Fibroblast of lung (primary cell): ENCODE measurements around the gene TADA2A. TPM values are rescaled to one million over a fixed set of nuclear protein-coding genes. Genes with fewer than 3 reads are reported as not detected.

Experiments used
- DNase-seq, 2 donors: peaks; one replicate each; pipeline versions ENCODE4 v3.0.0 to v3.0.0-alpha.2; 2010; ENCODE audit warnings: low read depth in 2 of 2
- H2AFZ ChIP-seq: 2 replicates; pipeline ENCODE4 v1.5.1; 2012; ENCODE audit warnings: low read length, control low read depth, inconsistent platforms
- H3K27ac ChIP-seq: 2 replicates; pipeline ENCODE4 v1.5.1; 2011; ENCODE audit warnings: low read length, control low read depth; ENCODE audit not compliant: insufficient read depth
- H3K27me3 ChIP-seq: 2 replicates; pipeline ENCODE4 v1.5.1; 2011; ENCODE audit warnings: mild to moderate bottlenecking, low read length; ENCODE audit not compliant: control insufficient read depth, insufficient read depth
- H3K36me3 ChIP-seq: 2 replicates; pipeline ENCODE4 v1.5.1; 2011; ENCODE audit warnings: low read length; ENCODE audit not compliant: control insufficient read depth, insufficient read depth
- H3K4me1 ChIP-seq: 2 replicates; pipeline ENCODE4 v1.5.1; 2011; ENCODE audit warnings: low read length; ENCODE audit not compliant: control insufficient read depth, insufficient read depth; ENCODE audit errors: extremely low read depth
- H3K4me2 ChIP-seq: 2 replicates; pipeline ENCODE4 v1.5.1; 2011; ENCODE audit warnings: low read length, control low read depth; ENCODE audit not compliant: insufficient read depth; ENCODE audit errors: extremely low read depth
- H3K4me3 ChIP-seq, 4 experiments: fragments of 200-600 bp in 1 of 4; sonication (generic) in 1 of 4; replicated peaks in 1 of 4; 2 replicates each; pipeline ENCODE4 v1.5.1; 2011 to 2016; ENCODE audit warnings: low read length in 4 of 4, low read depth in 3 of 4, mild to moderate bottlenecking in 3 of 4, control low read depth in 2 of 4, inconsistent platforms in 1 of 4, mixed read lengths in 1 of 4; ENCODE audit not compliant: insufficient read depth in 1 of 4; ENCODE audit errors: control extremely low read depth in 1 of 4
- H3K79me2 ChIP-seq: 2 replicates; pipeline ENCODE4 v1.5.1; 2012; ENCODE audit warnings: mild to moderate bottlenecking, low read length, inconsistent platforms; ENCODE audit not compliant: control insufficient read depth, insufficient read depth
- H3K9ac ChIP-seq: 2 replicates; pipeline ENCODE4 v1.5.1; 2011; ENCODE audit warnings: mild to moderate bottlenecking, low read length, control low read depth; ENCODE audit not compliant: insufficient read depth
- H3K9me3 ChIP-seq: 2 replicates; pipeline ENCODE4 v1.5.1; 2012; ENCODE audit warnings: low read depth, low read length; ENCODE audit not compliant: control insufficient read depth, insufficient read depth
- H4K20me1 ChIP-seq: 2 replicates; pipeline ENCODE4 v1.5.1; 2011; ENCODE audit warnings: low read length; ENCODE audit not compliant: control insufficient read depth, insufficient read depth; ENCODE audit errors: extremely low read depth
- EZH2 ChIP-seq: IDR thresholded peaks from 2 replicates; pipeline ENCODE4 v1.5.1; 2012; ENCODE audit warnings: low read length, control low read depth, mild to moderate bottlenecking; ENCODE audit errors: missing control alignments
- polyA plus RNA-seq, 2 donors: library from polyadenylated mRNA; depleted of rRNA in 1 of 2; stranded (reverse) in 1 of 2; unstranded in 1 of 2; fragments of >200 nt; gene quantifications; 2 replicates each; pipeline ENCODE4 v1.2.1, GENCODE V29; 2011 to 2012; ENCODE audit warnings: missing spikeins in 1 of 2
- total RNA-seq: library from RNA; depleted of rRNA; stranded (reverse); fragments of >200 nt; gene quantifications from 2 replicates; pipeline ENCODE4 v1.2.1, GENCODE V29; 2014
- TF ChIP-seq, protein P1 (sequence below), 2 donors: IDR thresholded peaks in 1 of 2; conservative IDR thresholded peaks in 1 of 2; 1 replicate in 1 of 2; 2 replicates in 1 of 2; pipeline ENCODE4 v1.5.1; 2011 to 2012; ENCODE audit warnings: low read length in 2 of 2, control low read depth in 1 of 2, inconsistent platforms in 1 of 2, low read depth in 1 of 2, mild to moderate bottlenecking in 1 of 2

Gene TADA2A
- total and polyA plus RNA-seq, 2 donors (not counting 1 experiment from before 2014, with no cell fraction given): 18.7 to 23.9 TPM

DNA sequence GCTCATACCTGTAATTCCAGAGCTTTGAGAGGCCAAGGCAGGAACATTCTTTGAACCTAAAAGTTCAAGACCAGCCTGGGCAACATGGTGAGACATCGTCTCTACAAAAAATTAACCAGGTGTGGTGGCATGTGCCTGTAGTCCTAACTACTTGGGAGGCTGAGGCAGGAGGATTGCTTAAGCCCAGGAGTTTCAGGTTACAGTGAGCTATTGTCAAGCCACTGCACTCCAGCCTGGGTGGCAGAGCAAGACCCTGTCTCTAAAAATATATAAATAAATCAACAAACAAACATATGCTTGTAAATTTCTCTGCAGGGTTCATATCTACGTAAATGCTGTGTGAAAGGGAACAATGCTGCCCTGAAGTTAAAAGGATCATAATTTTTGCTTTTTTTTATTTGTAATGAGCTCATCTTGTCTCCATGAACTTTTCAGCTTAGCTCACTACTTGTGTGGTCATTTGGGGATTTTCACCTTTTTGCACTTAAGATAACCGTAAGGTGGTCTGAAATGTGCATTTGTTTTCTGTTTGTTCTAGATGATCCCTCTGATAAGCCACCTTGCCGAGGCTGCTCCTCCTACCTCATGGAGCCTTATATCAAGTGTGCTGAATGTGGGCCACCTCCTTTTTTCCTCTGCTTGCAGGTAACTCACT, 16.4 kb downstream of the TADA2A start:
- Histone ChIP-seq H4K20me1 (no peaks in the 10 kb centered on the region), H3K27ac (no peak overlapping the region), H3K79me2 (no peaks in the 10 kb centered on the region), H3K4me1 (no peaks in the 10 kb centered on the region), H3K27me3 (no peaks in the 10 kb centered on the region), H3K9me3 (no peaks in the 10 kb centered on the region), H3K9ac (no peak overlapping the region), H3K4me2 (no peak overlapping the region), H2AFZ (no peak overlapping the region), H3K4me3 (no peak overlapping the region), H3K36me3 (peaks cover 7% of the 10 kb centered on the region)
- TF ChIP-seq, protein P1, sequence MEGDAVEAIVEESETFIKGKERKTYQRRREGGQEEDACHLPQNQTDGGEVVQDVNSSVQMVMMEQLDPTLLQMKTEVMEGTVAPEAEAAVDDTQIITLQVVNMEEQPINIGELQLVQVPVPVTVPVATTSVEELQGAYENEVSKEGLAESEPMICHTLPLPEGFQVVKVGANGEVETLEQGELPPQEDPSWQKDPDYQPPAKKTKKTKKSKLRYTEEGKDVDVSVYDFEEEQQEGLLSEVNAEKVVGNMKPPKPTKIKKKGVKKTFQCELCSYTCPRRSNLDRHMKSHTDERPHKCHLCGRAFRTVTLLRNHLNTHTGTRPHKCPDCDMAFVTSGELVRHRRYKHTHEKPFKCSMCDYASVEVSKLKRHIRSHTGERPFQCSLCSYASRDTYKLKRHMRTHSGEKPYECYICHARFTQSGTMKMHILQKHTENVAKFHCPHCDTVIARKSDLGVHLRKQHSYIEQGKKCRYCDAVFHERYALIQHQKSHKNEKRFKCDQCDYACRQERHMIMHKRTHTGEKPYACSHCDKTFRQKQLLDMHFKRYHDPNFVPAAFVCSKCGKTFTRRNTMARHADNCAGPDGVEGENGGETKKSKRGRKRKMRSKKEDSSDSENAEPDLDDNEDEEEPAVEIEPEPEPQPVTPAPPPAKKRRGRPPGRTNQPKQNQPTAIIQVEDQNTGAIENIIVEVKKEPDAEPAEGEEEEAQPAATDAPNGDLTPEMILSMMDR (conservative IDR thresholded peaks at IDR 0.05 in 1 of 2, IDR thresholded peaks at IDR 0.05 in 1 of 2; ENCODE audit: low read depth in 1 of 2, low read length in 2 of 2): no peak
- no peak for TF ChIP-seq EZH2
- no peak for DNase-seq

DNA sequence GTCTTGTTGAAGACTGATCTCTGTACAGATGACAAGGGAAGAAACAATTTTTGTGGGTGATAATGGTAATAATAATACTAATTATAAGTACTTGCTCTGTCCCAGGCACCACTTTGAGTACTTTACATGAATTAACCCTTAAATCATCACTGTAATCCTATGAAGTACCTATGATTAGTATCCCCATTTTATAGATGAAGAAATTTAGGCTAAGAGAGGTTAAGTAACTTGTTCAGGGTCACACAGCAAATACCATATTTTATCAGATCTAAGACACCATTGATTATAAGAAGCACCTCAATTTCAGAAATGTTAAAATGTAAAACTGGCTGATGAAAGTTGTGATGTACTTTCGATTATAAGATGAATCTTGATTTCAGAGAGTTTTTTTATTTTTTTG, 18.6 kb downstream of the TADA2A start:
- H2AFZ ChIP-seq: no peak overlapping the region
- H3K4me2 ChIP-seq: no peak overlapping the region
- no peak overlapping the region for H3K9ac ChIP-seq
- no peak overlapping the region for H3K4me3 ChIP-seq
- H3K27ac ChIP-seq: no peak overlapping the region
- TF ChIP-seq, protein P1 (conservative IDR thresholded peaks at IDR 0.05 in 1 of 2, IDR thresholded peaks at IDR 0.05 in 1 of 2; ENCODE audit: low read depth in 1 of 2, low read length in 2 of 2): no peak
- TF ChIP-seq EZH2: no peak
- H3K4me1 ChIP-seq: no peaks in the 10 kb centered on the region
- peaks cover 5% of the 10 kb centered on the region for H3K36me3 ChIP-seq
- H3K79me2 ChIP-seq: no peaks in the 10 kb centered on the region
- DNase-seq: no peak
- H3K9me3 ChIP-seq: no peaks in the 10 kb centered on the region
- no peaks in the 10 kb centered on the region for H3K27me3 ChIP-seq
- no peaks in the 10 kb centered on the region for H4K20me1 ChIP-seq

DNA sequence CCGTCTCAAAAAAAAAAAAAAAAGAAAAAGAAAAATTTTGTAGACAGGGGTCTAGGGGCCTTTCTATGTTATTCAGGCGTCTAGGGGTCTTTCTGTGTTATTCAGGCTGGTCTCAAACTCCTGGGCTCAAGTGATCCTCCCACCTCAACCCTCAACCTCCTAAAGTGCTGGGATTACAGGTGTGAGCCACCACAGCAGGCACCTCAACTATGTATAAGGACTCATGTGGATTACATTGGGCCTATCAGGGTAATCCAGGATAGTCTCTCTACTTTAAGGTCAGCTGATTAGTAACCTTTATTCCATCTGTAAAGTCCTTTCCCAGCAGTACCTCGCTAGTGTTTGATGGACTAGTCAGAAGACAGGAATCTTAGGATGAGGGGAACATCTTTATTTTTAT, 22.4 kb downstream of the TADA2A start:
- H3K36me3 ChIP-seq: peaks cover 5% of the 10 kb centered on the region
- no peak for TF ChIP-seq EZH2
- TF ChIP-seq, protein P1 (conservative IDR thresholded peaks at IDR 0.05 in 1 of 2, IDR thresholded peaks at IDR 0.05 in 1 of 2; ENCODE audit: low read depth in 1 of 2, low read length in 2 of 2): no peak

More for the DNA sequence above, 22.4 kb downstream of the TADA2A start:
- no peaks in the 10 kb centered on the region for H4K20me1 ChIP-seq
- H3K79me2 ChIP-seq: no peaks in the 10 kb centered on the region
- no peak overlapping the region for H3K9ac ChIP-seq
- no peaks in the 10 kb centered on the region for H3K9me3 ChIP-seq
- no peak overlapping the region for H2AFZ ChIP-seq
- H3K27me3 ChIP-seq: no peaks in the 10 kb centered on the region
- H3K4me1 ChIP-seq: no peaks in the 10 kb centered on the region
- H3K27ac ChIP-seq: peak overlapping the region; percentile 4
- no peak for DNase-seq
- no peak overlapping the region for H3K4me2 ChIP-seq
- no peak overlapping the region for H3K4me3 ChIP-seq
